HCT116 (cell line): ENCODE data around the gene PHYHIPL. TPM values are rescaled to one million over a fixed set of nuclear protein-coding genes. Genes with fewer than 3 reads are reported as not detected.

ENCODE experiments used
- ATAC-seq: fragments of 200-7000 bp; cut with Tn5 transposase; 2 replicates; pipeline ENCODE4 v1.9.1; 2020; ENCODE audit warnings: mild to moderate bottlenecking, moderate library complexity
- BruUV-seq: library from RNA; stranded (reverse); fragments of 400-500 nt; replicated peaks from 2 replicates; lab custom pipeline; 2021; lab: Mats Ljungman, UMichigan
- CTCF ChIA-PET: fragments of 300-600 bp; sonication (Branson Sonifier 250); formaldehyde crosslinking; loops from one replicate; lab custom pipeline; 2021; ENCODE audit warnings: antibody characterized with exemption; lab: Charles Lee
- POLR2A ChIA-PET: fragments of 300-600, 350-600 bp; sonication (Branson Sonifier 250); formaldehyde crosslinking; loops from one replicate; lab custom pipeline; 2021; ENCODE audit warnings: antibody characterized with exemption; lab: Charles Lee
- RAD21 ChIA-PET, 2 experiments: fragments of 300-600 bp; sonication (Branson Sonifier 250); formaldehyde crosslinking; loops; one replicate each; lab custom pipeline; 2023; ENCODE audit warnings: low total read pairs in 2 of 2; ENCODE audit not compliant: uncharacterized antibody in 2 of 2, unreplicated experiment in 2 of 2, low non-redundant PET in 1 of 2; lab: Charles Lee
- DNase-seq: peaks from one replicate; pipeline ENCODE4 v3.0.0-alpha.2; 2010; ENCODE audit warnings: low read depth, low spot score
- H2AFZ ChIP-seq: fragments of 200-600 bp; shearing (Covaris generic), sonication (generic); 2 replicates; pipeline ENCODE4 v1.6.1; 2017; ENCODE audit warnings: low read depth, mixed run types, mixed read lengths, antibody characterized with exemption, low read length; ENCODE audit not compliant: poor library complexity, severe bottlenecking
- H3K27ac ChIP-seq: 2 replicates; pipeline ENCODE4 v1.5.1; 2012; ENCODE audit warnings: low read depth, low read length
- H3K27me3 ChIP-seq: fragments of 200-600 bp; sonication (generic); 2 replicates; pipeline ENCODE4 v1.6.1; 2016; ENCODE audit warnings: mixed run types, low read length, mixed read lengths; ENCODE audit not compliant: insufficient read depth
- H3K36me3 ChIP-seq, 2 experiments: fragments of 200-500 bp in 1 of 2; fragments of 200-600 bp in 1 of 2; sonication (Bioruptor generic) in 1 of 2; sonication (generic) in 1 of 2; 2 replicates each; pipeline versions ENCODE4 v1.5.1 to v1.6.1; 2014 to 2016; ENCODE audit warnings: low read length in 2 of 2, inconsistent platforms in 1 of 2, mixed read lengths in 1 of 2, mixed run types in 1 of 2; ENCODE audit not compliant: insufficient read depth in 2 of 2, control insufficient read depth in 1 of 2
- H3K4me1 ChIP-seq, 2 experiments: fragments of 200-600 bp in 1 of 2; sonication (generic) in 1 of 2; 2 replicates each; pipeline versions ENCODE4 v1.5.1 to v1.6.1; 2012 to 2017; ENCODE audit warnings: low read length in 2 of 2, inconsistent platforms in 1 of 2, mild to moderate bottlenecking in 1 of 2, mixed read lengths in 1 of 2, mixed run types in 1 of 2, moderate library complexity in 1 of 2; ENCODE audit not compliant: insufficient read depth in 2 of 2, control insufficient read depth in 1 of 2
- H3K4me2 ChIP-seq: fragments of 200-600 bp; sonication (generic); 2 replicates; pipeline ENCODE4 v1.6.1; 2017; ENCODE audit warnings: mixed run types, low read length, mixed read lengths
- H3K4me3 ChIP-seq, 2 experiments: fragments of 200-600 bp in 1 of 2; sonication (generic) in 1 of 2; replicated peaks in 1 of 2; 2 replicates each; pipeline ENCODE4 v1.5.1; 2011 to 2016; ENCODE audit warnings: low read length in 2 of 2, control low read depth in 1 of 2, low read depth in 1 of 2, mild to moderate bottlenecking in 1 of 2, mixed read lengths in 1 of 2, mixed run types in 1 of 2
- H3K79me2 ChIP-seq: fragments of 200-600 bp; sonication (generic); 2 replicates; pipeline ENCODE4 v1.6.1; 2017; ENCODE audit warnings: mild to moderate bottlenecking, mixed run types, low read length, moderate library complexity, mixed read lengths; ENCODE audit not compliant: insufficient read depth
- H3K9ac ChIP-seq: fragments of 200-600 bp; sonication (generic); 2 replicates; pipeline ENCODE4 v1.6.1; 2016; ENCODE audit warnings: low read length, mixed read lengths
- H3K9me2 ChIP-seq: fragments of 200-600 bp; sonication (generic), shearing (Covaris generic); 2 replicates; pipeline ENCODE4 v1.6.1; 2017; ENCODE audit warnings: mixed run types, mild to moderate bottlenecking, moderate library complexity; ENCODE audit not compliant: insufficient read depth
- H3K9me3 ChIP-seq, 2 experiments: fragments of 200-500 bp in 1 of 2; fragments of 200-600 bp in 1 of 2; sonication (Bioruptor generic) in 1 of 2; sonication (generic) in 1 of 2; 2 replicates each; pipeline ENCODE4 v1.6.1; 2014 to 2017; ENCODE audit warnings: low read length in 2 of 2, mixed read lengths in 2 of 2, inconsistent platforms in 1 of 2, low read depth in 1 of 2, mild to moderate bottlenecking in 1 of 2, mixed run types in 1 of 2, moderate library complexity in 1 of 2; ENCODE audit not compliant: control insufficient read depth in 1 of 2, insufficient read depth in 1 of 2
- H4K20me1 ChIP-seq: fragments of 200-600 bp; sonication (generic), shearing (Covaris generic); 2 replicates; pipeline ENCODE4 v1.6.1; 2017; ENCODE audit warnings: mixed run types, mild to moderate bottlenecking, moderate library complexity; ENCODE audit not compliant: insufficient read depth
- ATF3 ChIP-seq: IDR thresholded peaks from 2 replicates; pipeline ENCODE4 v1.6.1; 2012
- CBX3 ChIP-seq: IDR thresholded peaks from 2 replicates; pipeline ENCODE4 v1.6.1; 2012; ENCODE audit warnings: low read depth
- CEBPB ChIP-seq: IDR thresholded peaks from 2 replicates; pipeline ENCODE4 v1.6.1; 2012; ENCODE audit warnings: low read depth
- EZH2 ChIP-seq: fragments of 200-600 bp; sonication (generic); IDR thresholded peaks from 2 replicates; pipeline ENCODE4 v1.6.1; 2017; ENCODE audit warnings: antibody characterized with exemption, mixed run types
- FOSL1 ChIP-seq: IDR thresholded peaks from 2 replicates; pipeline ENCODE4 v1.6.1; 2012; ENCODE audit warnings: low read depth
- JUND ChIP-seq: IDR thresholded peaks from 2 replicates; pipeline ENCODE4 v1.6.1; 2012
- RAD21 ChIP-seq: IDR thresholded peaks from 2 replicates; pipeline ENCODE4 v1.6.1; 2012; ENCODE audit warnings: low read depth, mild to moderate bottlenecking
- SP1 ChIP-seq: IDR thresholded peaks from 2 replicates; pipeline ENCODE4 v1.6.1; 2012; ENCODE audit warnings: low read depth
- SRF ChIP-seq: IDR thresholded peaks from 2 replicates; pipeline ENCODE4 v1.6.1; 2012; ENCODE audit warnings: low read depth
- YY1 ChIP-seq: IDR thresholded peaks from 2 replicates; pipeline ENCODE4 v1.6.1; 2011; ENCODE audit warnings: low read length, low read depth, moderate library complexity, mild to moderate bottlenecking; ENCODE audit not compliant: insufficient replicate concordance; ENCODE audit errors: extremely low read depth
- ZNF274 ChIP-seq: fragments of 200-500 bp; sonication (Bioruptor generic); IDR thresholded peaks from 2 replicates; pipeline ENCODE4 v1.6.1; 2014; ENCODE audit warnings: mild to moderate bottlenecking, low read depth, low read length, inconsistent platforms
- intact Hi-C: fragments of 100-400 bp; cut with micrococcal nuclease; formaldehyde crosslinking; loops from 2 replicates; pipeline ENCODE4 v1.10.0; 2022
- total RNA-seq: library from RNA; stranded (reverse); gene quantifications from one replicate; pipeline ENCODE4 v1.2.1, GENCODE V29; 2021; ENCODE audit not compliant: unreplicated experiment
- TF ChIP-seq, protein P1 (sequence below), 3 experiments: fragments of 200-600 bp in 1 of 3; sonication (generic) in 1 of 3; IDR thresholded peaks in 2 of 3; conservative IDR thresholded peaks in 1 of 3; 2 replicates each; pipeline ENCODE4 v1.5.1; 2012 to 2017; ENCODE audit warnings: low read depth in 2 of 3, low read length in 2 of 3, antibody characterized with exemption in 1 of 3, borderline replicate concordance in 1 of 3, control low read depth in 1 of 3, mild to moderate bottlenecking in 1 of 3, mixed read lengths in 1 of 3, mixed run types in 1 of 3, moderate library complexity in 1 of 3; ENCODE audit not compliant: insufficient read depth in 1 of 3
- TF ChIP-seq, protein P2 (sequence below): IDR thresholded peaks from 2 replicates; pipeline ENCODE4 v1.6.1; 2012

Gene PHYHIPL
- total RNA-seq, 1 experiment from 2014 or later, result not detected

DNA sequence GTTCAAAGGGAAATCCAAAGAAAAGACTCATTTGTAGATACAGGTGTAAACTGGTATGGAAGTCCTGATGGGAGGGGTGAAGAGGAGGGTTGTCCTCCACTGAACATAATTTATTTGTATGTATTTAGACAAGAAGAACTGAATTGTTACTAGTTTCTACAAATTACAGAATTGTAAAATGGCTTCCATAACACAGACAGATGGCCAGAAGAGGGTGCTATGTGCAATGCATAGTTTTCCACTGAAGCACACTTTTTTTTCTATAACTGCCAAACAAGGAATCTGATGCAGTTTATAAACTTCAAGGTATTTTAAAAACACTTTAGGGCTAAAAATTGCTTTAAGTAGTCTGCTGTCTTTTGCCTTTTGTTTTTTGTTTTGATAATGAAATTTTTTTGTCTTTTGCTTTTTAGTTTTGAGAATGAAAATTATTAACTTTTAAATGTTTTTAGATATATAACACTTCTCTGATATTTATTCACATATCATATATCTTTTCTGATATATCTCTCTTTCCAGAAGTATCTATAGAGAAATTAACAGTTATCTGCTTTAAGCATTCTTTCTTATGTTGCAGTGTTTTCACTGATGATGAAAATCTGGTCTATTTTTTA is 58.5 kb downstream of the PHYHIPL start:
- RAD21 ChIA-PET, result no interaction called here
- Histone ChIP-seq H3K4me3 (no peak overlapping the region), H4K20me1 (no peaks in the 10 kb centered on the region), H3K27ac (no peak overlapping the region), H3K27me3 (no peaks in the 10 kb centered on the region), H3K9me2 (no peaks in the 10 kb centered on the region; the same call in 1 of the 2 replicates), H2AFZ (peak overlapping the region; percentile 86), H3K4me2 (no peak overlapping the region), H3K36me3 (no peaks in the 10 kb centered on the region), H3K4me1 (no peaks in the 10 kb centered on the region; a peak in 1 of 4 replicates), H3K9me3 (no peaks in the 10 kb centered on the region), H3K79me2 (no peaks in the 10 kb centered on the region), H3K9ac (no peak overlapping the region)
- peak; percentile 66 for ATAC-seq
- POLR2A ChIA-PET, result no interaction called here
- BruUV-seq, result no TSS peak
- TF ChIP-seq, protein P1, sequence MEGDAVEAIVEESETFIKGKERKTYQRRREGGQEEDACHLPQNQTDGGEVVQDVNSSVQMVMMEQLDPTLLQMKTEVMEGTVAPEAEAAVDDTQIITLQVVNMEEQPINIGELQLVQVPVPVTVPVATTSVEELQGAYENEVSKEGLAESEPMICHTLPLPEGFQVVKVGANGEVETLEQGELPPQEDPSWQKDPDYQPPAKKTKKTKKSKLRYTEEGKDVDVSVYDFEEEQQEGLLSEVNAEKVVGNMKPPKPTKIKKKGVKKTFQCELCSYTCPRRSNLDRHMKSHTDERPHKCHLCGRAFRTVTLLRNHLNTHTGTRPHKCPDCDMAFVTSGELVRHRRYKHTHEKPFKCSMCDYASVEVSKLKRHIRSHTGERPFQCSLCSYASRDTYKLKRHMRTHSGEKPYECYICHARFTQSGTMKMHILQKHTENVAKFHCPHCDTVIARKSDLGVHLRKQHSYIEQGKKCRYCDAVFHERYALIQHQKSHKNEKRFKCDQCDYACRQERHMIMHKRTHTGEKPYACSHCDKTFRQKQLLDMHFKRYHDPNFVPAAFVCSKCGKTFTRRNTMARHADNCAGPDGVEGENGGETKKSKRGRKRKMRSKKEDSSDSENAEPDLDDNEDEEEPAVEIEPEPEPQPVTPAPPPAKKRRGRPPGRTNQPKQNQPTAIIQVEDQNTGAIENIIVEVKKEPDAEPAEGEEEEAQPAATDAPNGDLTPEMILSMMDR (IDR thresholded peaks at IDR 0.05 in 2 of 3, conservative IDR thresholded peaks at IDR 0.05 in 1 of 3; ENCODE audit: borderline replicate concordance in 1 of 3, insufficient read depth in 1 of 3, low read depth in 2 of 3, low read length in 2 of 3), result peak; percentile 37 to 75 (median 70); a peak in 5 of 6 replicates
- TF ChIP-seq SP1 (no peak), JUND (no peak), ATF3 (no peak), CBX3 (0 out of 2 replicates have a peak, but pooled peaks have one; percentile 15), CEBPB (no peak), EZH2 (no peak), ZNF274 (no peak), SRF (0 out of 2 replicates have a peak, but pooled peaks have one; percentile 19), RAD21 (peak; percentile 52), YY1 (peak; percentile 83), FOSL1 (no peak)
- TF ChIP-seq, protein P2, sequence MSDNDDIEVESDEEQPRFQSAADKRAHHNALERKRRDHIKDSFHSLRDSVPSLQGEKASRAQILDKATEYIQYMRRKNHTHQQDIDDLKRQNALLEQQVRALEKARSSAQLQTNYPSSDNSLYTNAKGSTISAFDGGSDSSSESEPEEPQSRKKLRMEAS, result no peak
- CTCF ChIA-PET, result interaction anchor here (3.5 kb wide), 1 partner anchor 346 kb away, joined by 13 read pairs; no protein-coding TSS in a partner anchor
- peak; percentile 44 for DNase-seq
- intact Hi-C loops, result loop anchor here (2.0 to 10.0 kb wide), 3 partner anchors 283 to 820 kb away; no protein-coding TSS in a partner anchor
